ENCODE measurements around the gene HDAC4.

DNA sequence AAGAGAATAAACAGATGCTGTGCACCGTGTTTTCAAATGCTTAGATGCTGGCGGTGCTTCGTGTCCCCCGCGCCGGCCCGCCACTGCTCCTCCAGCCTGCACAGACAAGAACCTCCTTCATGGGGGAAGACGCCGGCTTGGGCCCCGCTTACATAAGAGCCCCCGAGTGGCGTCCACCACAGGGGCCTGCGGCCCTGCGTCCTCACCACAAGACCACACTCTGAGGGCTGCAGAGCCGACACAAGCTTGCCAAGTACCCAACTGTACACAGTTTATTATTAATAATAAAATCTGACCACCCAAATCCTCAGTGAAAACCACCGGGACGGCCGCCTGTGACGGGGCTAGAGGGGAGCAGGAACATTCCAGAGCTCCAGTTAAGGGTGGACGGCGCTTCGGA lies 232.2 kb downstream of the HDAC4 start:
- TF ChIP-seq, protein P1, sequence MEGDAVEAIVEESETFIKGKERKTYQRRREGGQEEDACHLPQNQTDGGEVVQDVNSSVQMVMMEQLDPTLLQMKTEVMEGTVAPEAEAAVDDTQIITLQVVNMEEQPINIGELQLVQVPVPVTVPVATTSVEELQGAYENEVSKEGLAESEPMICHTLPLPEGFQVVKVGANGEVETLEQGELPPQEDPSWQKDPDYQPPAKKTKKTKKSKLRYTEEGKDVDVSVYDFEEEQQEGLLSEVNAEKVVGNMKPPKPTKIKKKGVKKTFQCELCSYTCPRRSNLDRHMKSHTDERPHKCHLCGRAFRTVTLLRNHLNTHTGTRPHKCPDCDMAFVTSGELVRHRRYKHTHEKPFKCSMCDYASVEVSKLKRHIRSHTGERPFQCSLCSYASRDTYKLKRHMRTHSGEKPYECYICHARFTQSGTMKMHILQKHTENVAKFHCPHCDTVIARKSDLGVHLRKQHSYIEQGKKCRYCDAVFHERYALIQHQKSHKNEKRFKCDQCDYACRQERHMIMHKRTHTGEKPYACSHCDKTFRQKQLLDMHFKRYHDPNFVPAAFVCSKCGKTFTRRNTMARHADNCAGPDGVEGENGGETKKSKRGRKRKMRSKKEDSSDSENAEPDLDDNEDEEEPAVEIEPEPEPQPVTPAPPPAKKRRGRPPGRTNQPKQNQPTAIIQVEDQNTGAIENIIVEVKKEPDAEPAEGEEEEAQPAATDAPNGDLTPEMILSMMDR (IDR thresholded peaks at IDR 0.05; ENCODE audit: control extremely low read depth in 1 of 3, insufficient read depth in 1 of 3, low read depth in 1 of 3, low read length in 3 of 3), result no peak
- TF ChIP-seq, protein P2, sequence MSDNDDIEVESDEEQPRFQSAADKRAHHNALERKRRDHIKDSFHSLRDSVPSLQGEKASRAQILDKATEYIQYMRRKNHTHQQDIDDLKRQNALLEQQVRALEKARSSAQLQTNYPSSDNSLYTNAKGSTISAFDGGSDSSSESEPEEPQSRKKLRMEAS (IDR thresholded peaks at IDR 0.05), result no peak
- TF ChIP-seq POLR2AphosphoS5 (IDR thresholded peaks at IDR 0.05; ENCODE audit: low read depth, low read length), result no peak
- no peak for TF ChIP-seq MAFK (IDR thresholded peaks at IDR 0.05; ENCODE audit: low read depth, low read length)
- TF ChIP-seq, protein P3, sequence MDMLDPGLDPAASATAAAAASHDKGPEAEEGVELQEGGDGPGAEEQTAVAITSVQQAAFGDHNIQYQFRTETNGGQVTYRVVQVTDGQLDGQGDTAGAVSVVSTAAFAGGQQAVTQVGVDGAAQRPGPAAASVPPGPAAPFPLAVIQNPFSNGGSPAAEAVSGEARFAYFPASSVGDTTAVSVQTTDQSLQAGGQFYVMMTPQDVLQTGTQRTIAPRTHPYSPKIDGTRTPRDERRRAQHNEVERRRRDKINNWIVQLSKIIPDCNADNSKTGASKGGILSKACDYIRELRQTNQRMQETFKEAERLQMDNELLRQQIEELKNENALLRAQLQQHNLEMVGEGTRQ (IDR thresholded peaks at IDR 0.05; ENCODE audit: low read length), result no peak
- no peak for TF ChIP-seq POLR2A (IDR thresholded peaks at IDR 0.05; ENCODE audit: control extremely low read depth in 1 of 2, low read depth in 2 of 2, low read length in 2 of 2)
- TF ChIP-seq EZH2 (IDR thresholded peaks at IDR 0.05; ENCODE audit: low read depth, low read length, severe bottlenecking), result no peak
- no peak for TF ChIP-seq ZNF274 (IDR thresholded peaks at IDR 0.05; ENCODE audit: borderline replicate concordance, extremely low read depth, low read length)
- TF ChIP-seq, protein P4, sequence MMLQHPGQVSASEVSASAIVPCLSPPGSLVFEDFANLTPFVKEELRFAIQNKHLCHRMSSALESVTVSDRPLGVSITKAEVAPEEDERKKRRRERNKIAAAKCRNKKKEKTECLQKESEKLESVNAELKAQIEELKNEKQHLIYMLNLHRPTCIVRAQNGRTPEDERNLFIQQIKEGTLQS (IDR thresholded peaks at IDR 0.05; ENCODE audit: insufficient read depth, low read depth, low read length), result no peak
- no peak for TF ChIP-seq RXRA (IDR thresholded peaks at IDR 0.05; ENCODE audit: insufficient read depth, low read depth, low read length)
- TF ChIP-seq TCF12 (IDR thresholded peaks at IDR 0.05; ENCODE audit: low read depth, low read length), result no peak
- no peak for TF ChIP-seq EGR1 (IDR thresholded peaks at IDR 0.05; ENCODE audit: borderline replicate concordance, low read depth, low read length)
- TF ChIP-seq POU5F1 (IDR thresholded peaks at IDR 0.05; ENCODE audit: low read depth, low read length), result no peak
- TF ChIP-seq SIX5 (IDR thresholded peaks at IDR 0.05; ENCODE audit: low read depth, low read length), result no peak

Measured in H1 (cell line).